ENCODE measurements around the gene AMY1B.
"Not testable (repeated sequence)": the region's sequence is repeated elsewhere in the genome, so short reads cannot be mapped to it uniquely, and the experiment has no call there.

Gene AMY1B

DNA sequence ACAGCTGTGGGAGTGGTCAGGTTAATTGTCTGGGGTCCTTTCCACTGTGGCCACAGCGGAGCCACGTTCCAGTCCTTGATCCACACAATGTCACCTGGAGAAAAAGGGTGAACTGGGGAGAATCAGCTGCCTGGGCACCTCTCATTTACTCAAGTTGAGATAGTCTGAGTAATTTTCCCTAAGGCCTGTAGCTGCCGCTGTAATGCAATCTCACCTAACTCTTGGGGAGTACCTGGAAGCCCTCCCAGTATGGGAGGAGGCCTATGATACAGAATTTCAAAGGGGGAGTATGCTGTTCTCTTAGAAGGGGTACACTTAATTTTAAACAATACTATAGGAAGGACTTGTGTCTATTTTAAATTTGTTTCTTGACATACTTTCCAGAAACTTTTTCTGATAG, 45.7 kb downstream of the AMY1B start:
- H3K27ac ChIP-seq (replicated peaks); H3K27me3 ChIP-seq (ENCODE audit: insufficient read depth, poor library complexity, severe bottlenecking); DNase-seq (ENCODE audit: low read depth in 1 of 2, low spot score in 1 of 2); H3K4me3 ChIP-seq (replicated peaks; ENCODE audit: insufficient read depth, low read length): not testable (repeated sequence)

DNA sequence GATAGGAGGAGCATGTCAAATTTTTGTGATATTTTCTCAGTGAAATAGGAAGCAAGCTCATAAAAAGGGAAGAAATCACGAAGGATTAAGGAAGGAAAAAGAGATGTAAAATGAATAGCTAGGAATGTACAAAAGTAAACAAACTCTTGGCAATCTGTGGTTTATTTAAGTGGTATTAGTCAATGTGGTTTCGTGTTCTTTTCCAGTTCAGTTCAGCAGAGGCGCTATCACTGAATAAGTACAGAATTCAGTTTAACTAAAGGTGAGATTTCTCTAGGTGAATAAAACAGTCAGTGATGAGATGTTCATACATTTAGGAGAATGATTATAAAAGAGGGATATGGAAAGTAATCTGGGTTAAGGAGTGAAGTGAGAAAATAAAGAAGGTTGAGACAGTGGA, 52.1 kb downstream of the AMY1B start:
- H3K27ac ChIP-seq (replicated peaks); DNase-seq (ENCODE audit: low read depth in 1 of 2, low spot score in 1 of 2): not testable (repeated sequence)

DNA sequence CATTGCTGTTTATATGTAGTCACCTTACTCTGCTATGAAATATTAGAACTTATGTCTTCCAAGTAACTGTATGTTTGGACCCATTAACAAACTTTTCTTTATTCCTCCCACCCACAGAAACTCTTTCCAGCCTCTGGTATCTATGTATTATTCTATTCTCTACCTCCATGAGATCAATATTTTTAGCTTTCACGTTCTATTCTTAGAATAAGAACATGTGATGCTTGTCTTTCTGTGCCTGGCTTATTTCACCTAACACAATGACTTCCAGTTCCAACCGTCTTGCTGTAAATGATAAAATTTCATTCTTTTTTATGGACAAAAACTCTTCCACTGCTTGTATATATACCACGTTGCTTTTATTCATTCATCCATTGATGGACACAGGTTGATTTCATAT, 54.8 kb downstream of the AMY1B start:
- DNase-seq (ENCODE audit: low read depth in 1 of 2, low spot score in 1 of 2); H3K4me3 ChIP-seq (replicated peaks; ENCODE audit: insufficient read depth, low read length); H3K27ac ChIP-seq (replicated peaks); H3K27me3 ChIP-seq (ENCODE audit: insufficient read depth, poor library complexity, severe bottlenecking): not testable (repeated sequence)

More for the DNA sequence above, 52.1 kb downstream of the AMY1B start:
- not testable (repeated sequence) for H3K27me3 ChIP-seq (ENCODE audit: insufficient read depth, poor library complexity, severe bottlenecking); H3K4me3 ChIP-seq (replicated peaks; ENCODE audit: insufficient read depth, low read length)
